Glutamatergic neuron (in vitro differentiated cells): ENCODE data around the gene PLA1A. TPM values are rescaled to one million over a fixed set of nuclear protein-coding genes. Genes with fewer than 3 reads are reported as not detected.

Experiments
- DNase-seq: peaks from one replicate; pipeline ENCODE4 v3.0.0; 2022
- H3K27ac Mint-ChIP-seq: one replicate; pipeline ENCODE4 v1.8.0; 2020; ENCODE audit warnings: mild to moderate bottlenecking, mixed read lengths, inconsistent platforms; ENCODE audit not compliant: unreplicated experiment
- H3K27me3 Mint-ChIP-seq: one replicate; pipeline ENCODE4 v1.8.0; 2020; ENCODE audit warnings: mild to moderate bottlenecking, moderate library complexity, mixed read lengths, inconsistent platforms; ENCODE audit not compliant: unreplicated experiment
- H3K36me3 Mint-ChIP-seq: one replicate; pipeline ENCODE4 v1.8.0; 2020; ENCODE audit warnings: mild to moderate bottlenecking, mixed read lengths, inconsistent platforms; ENCODE audit not compliant: unreplicated experiment
- H3K4me1 Mint-ChIP-seq: one replicate; pipeline ENCODE4 v1.8.0; 2020; ENCODE audit warnings: mild to moderate bottlenecking, low read depth, mixed read lengths, inconsistent platforms; ENCODE audit not compliant: unreplicated experiment
- H3K4me3 Mint-ChIP-seq: one replicate; pipeline ENCODE4 v1.8.0; 2020; ENCODE audit warnings: mild to moderate bottlenecking, mixed read lengths, inconsistent platforms; ENCODE audit not compliant: unreplicated experiment
- H3K9me3 Mint-ChIP-seq: one replicate; pipeline ENCODE4 v1.8.0; 2020; ENCODE audit warnings: mild to moderate bottlenecking, moderate library complexity, mixed read lengths, inconsistent platforms; ENCODE audit not compliant: unreplicated experiment
- total RNA-seq: library from RNA; stranded (reverse); fragmentation: NEBNext Ultra II Directional; extraction: Animal tissue kit (Norgen Biotek cat#: 25700); gene quantifications from one replicate; pipeline ENCODE4 v1.2.1, GENCODE V29; 2021; ENCODE audit not compliant: unreplicated experiment
- TF ChIP-seq, protein P1 (sequence below): fragments of 200-600 bp; sonication (generic); IDR thresholded peaks from one replicate; pipeline ENCODE4 v1.5.0; 2021; ENCODE audit not compliant: partially characterized antibody, unreplicated experiment

Gene PLA1A
- total RNA-seq, 1 donor from 2014 or later = not detected

DNA sequence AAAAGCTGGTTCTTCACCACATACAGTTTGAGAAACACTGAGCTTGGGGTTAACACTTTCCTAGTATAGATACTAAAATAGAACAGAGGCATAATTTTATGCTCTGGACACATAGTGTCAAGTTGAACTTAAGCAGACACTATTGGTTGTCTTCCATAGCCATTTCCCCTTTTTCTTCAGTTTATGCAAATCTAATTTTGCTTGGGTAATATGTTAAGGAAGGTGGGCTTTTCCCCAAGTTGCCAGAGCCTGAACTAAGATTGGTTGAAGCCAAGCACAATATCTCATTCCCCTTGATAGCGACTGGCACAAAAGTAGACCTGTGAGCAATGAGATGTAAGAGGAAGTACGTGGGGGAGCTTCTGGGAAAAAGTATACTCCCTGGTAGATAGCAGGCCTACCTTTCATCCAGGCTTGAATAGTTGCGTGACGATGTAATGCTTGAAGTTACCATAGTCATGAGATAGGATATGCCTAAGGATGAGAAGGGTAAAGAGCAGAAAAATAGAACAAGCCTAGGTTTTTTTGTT is 67.2 kb downstream of the PLA1A start:
- Mint-ChIP-seq H3K27me3 (no peaks in the 10 kb centered on the region), H3K9me3 (no peaks in the 10 kb centered on the region), H3K36me3 (no peaks in the 10 kb centered on the region), H3K27ac (no peak overlapping the region), H3K4me1 (peaks cover 3% of the 10 kb centered on the region), H3K4me3 (no peak overlapping the region)
- TF ChIP-seq, protein P1, sequence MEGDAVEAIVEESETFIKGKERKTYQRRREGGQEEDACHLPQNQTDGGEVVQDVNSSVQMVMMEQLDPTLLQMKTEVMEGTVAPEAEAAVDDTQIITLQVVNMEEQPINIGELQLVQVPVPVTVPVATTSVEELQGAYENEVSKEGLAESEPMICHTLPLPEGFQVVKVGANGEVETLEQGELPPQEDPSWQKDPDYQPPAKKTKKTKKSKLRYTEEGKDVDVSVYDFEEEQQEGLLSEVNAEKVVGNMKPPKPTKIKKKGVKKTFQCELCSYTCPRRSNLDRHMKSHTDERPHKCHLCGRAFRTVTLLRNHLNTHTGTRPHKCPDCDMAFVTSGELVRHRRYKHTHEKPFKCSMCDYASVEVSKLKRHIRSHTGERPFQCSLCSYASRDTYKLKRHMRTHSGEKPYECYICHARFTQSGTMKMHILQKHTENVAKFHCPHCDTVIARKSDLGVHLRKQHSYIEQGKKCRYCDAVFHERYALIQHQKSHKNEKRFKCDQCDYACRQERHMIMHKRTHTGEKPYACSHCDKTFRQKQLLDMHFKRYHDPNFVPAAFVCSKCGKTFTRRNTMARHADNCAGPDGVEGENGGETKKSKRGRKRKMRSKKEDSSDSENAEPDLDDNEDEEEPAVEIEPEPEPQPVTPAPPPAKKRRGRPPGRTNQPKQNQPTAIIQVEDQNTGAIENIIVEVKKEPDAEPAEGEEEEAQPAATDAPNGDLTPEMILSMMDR = no peak
- no peak for DNase-seq

DNA sequence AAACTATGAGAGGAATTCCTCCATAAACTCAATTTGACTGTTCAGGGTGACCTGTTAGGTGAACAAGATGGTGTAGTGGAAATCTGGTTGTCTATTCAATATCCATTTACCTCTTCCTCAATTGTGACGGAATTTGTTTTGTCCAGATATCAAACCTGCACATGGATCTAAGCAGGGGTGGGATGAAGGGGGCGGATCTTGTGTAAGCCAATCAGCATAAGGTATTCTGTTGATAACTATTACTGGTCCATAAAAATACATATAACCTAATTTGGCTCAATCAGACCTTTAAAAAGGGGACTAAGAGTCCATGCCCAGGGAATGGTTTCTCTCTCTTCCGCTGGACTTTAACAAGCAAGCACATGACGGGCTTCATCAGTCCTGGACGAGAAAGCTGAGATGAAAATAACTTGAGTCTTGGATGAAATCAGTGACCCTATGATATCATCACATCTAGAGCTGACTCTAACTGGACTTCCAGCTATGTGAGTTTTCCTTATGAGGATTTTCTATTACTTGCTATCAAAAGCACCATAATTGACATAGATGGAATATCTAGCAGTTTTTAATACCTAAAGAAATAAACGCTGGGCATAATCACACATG is 68.4 kb downstream of the PLA1A start:
- no peak overlapping the region for H3K27ac Mint-ChIP-seq
- no peaks in the 10 kb centered on the region for H3K27me3 Mint-ChIP-seq
- no peaks in the 10 kb centered on the region for H3K9me3 Mint-ChIP-seq
- no peaks in the 10 kb centered on the region for H3K36me3 Mint-ChIP-seq
- H3K4me1 Mint-ChIP-seq = no peaks in the 10 kb centered on the region
- no peak overlapping the region for H3K4me3 Mint-ChIP-seq
- DNase-seq = no peak
- TF ChIP-seq, protein P1 = no peak

DNA sequence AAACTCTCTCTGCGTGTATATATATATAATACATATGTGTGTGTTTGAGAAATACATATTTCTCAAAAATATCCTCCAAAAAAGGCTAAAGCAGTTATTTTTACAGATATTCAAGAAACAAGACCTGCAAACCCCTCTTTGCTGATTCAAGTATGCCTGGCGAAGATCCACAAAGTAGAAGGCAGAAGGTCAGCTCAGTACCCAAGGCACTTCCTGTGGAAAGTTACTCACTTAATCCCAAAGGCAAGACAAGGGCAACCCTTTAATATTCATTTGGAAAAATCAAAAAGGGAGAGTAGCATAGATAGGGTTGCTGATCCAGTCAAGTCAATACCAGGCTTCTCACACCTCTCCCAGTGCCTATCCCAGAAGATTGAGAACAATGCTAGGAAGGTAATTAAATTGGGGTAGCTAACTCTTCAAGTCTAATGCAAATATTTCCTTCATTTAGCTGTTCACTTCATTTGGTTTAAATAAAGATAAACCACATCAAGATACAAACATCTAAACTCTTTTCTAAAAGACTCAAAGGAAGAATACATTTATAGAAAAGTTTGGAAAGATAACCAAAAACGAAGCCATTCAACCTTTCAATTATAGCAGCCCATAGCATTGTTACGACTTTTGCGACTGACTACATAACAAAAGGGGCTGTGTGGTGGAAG is 72.4 kb downstream of the PLA1A start:
- Mint-ChIP-seq H3K9me3 (no peaks in the 10 kb centered on the region), H3K27me3 (no peaks in the 10 kb centered on the region), H3K36me3 (no peaks in the 10 kb centered on the region), H3K4me3 (no peak overlapping the region), H3K27ac (no peak overlapping the region), H3K4me1 (no peaks in the 10 kb centered on the region)
- DNase-seq = no peak
- TF ChIP-seq, protein P1 = no peak

DNA sequence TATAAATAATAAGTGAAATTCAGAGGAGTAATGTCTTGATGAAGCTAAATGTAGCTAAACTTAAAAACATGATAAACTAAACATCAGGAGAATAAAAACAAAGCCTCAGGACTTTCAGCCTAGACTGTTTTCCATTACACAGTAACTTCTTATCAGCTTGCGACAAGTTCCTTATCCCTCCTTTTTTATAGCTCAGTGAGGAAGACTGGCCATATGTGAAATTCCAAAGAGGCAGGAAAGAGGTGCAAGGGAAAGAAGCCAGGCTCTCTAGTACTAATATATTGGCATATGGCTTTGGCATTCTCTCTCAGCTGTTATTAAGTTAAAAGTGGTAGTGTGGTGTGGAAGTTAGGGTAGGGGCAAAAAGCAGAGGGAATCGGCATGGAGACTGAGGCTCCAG is 75.1 kb downstream of the PLA1A start:
- Mint-ChIP-seq H3K27me3 (no peaks in the 10 kb centered on the region), H3K9me3 (peaks cover 4% of the 10 kb centered on the region), H3K4me1 (peaks cover 6% of the 10 kb centered on the region), H3K4me3 (no peak overlapping the region), H3K27ac (no peak overlapping the region), H3K36me3 (no peaks in the 10 kb centered on the region)
- TF ChIP-seq, protein P1 = no peak
- DNase-seq = no peak

DNA sequence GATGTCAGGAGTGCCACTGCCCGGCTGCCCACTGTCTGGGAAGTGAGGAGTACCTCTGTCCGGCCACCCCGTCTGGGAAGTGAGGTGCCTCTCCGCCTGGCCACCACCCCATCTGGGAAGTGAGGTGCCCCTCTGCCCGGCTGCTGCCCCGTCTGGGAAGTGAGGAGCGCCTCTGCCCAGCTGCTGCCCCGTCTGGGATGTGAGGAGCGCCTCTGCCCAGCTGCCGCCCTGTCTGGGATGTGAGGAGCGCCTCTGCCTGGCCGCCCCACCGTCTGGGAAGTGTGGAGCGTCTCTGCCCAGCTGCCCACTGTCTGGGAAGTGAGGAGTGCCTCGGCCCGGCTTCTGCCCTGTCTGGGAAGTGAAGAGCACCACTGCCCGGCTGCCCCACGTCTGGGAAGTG is 76.2 kb downstream of the PLA1A start:
- peaks cover 5% of the 10 kb centered on the region for H3K9me3 Mint-ChIP-seq
- H3K27me3 Mint-ChIP-seq = no peaks in the 10 kb centered on the region
- no peaks in the 10 kb centered on the region for H3K36me3 Mint-ChIP-seq
- H3K27ac Mint-ChIP-seq = no peak overlapping the region
- TF ChIP-seq, protein P1 = no peak
- no peak overlapping the region for H3K4me3 Mint-ChIP-seq
- no peak for DNase-seq
- peaks cover 6% of the 10 kb centered on the region for H3K4me1 Mint-ChIP-seq
